ENCODE results near the gene DGKZ.

The DGKZ gene

GRCh38 chr11:46385169-46386004 is 38.1 kb downstream of the DGKZ start:
- H3K9me3 ChIP-seq (ENCODE audit: insufficient read depth, low read depth, low read length), result no peaks in the 10 kb centered on the region
- no peaks in the 10 kb centered on the region for H3K36me3 ChIP-seq (ENCODE audit: insufficient read depth, low read length)
- H3K4me3 ChIP-seq (ENCODE audit: low read length, poor library complexity, severe bottlenecking), result no peak overlapping the region
- H3K27me3 ChIP-seq (ENCODE audit: insufficient read depth, low read length, poor library complexity, severe bottlenecking), result no peaks in the 10 kb centered on the region
- peaks cover 3% of the 10 kb centered on the region for H4K20me1 ChIP-seq (ENCODE audit: insufficient read depth, low read length, poor library complexity, severe bottlenecking)
- no peak overlapping the region for H2AFZ ChIP-seq (ENCODE audit: low read length)
- H3K4me1 ChIP-seq (ENCODE audit: insufficient read depth, low read length, poor library complexity, severe bottlenecking), result peaks cover 9% of the 10 kb centered on the region
- no peaks in the 10 kb centered on the region for H3K9me2 ChIP-seq (replicated peaks; ENCODE audit: low read depth, low read length)
- no peaks in the 10 kb centered on the region for H3K79me2 ChIP-seq (ENCODE audit: insufficient read depth, low read length)
- no peaks in the 10 kb centered on the region for H3F3A ChIP-seq (ENCODE audit: low read depth)
- no peak overlapping the region for H3K4me2 ChIP-seq (ENCODE audit: low read depth, low read length, poor library complexity, severe bottlenecking)
- no peak overlapping the region for H3K9ac ChIP-seq (ENCODE audit: low read depth, low read length, poor library complexity, severe bottlenecking)
- TF ChIP-seq EZH2phosphoT487 (IDR thresholded peaks at IDR 0.05; ENCODE audit: borderline replicate concordance), result no peak
- no peak for TF ChIP-seq CTCF (conservative IDR thresholded peaks at IDR 0.05; ENCODE audit: low read length)

- no peak overlapping the region for H3K4me2 ChIP-seq (ENCODE audit: low read depth, low read length, poor library complexity, severe bottlenecking)
- no peaks in the 10 kb centered on the region for H4K20me1 ChIP-seq (ENCODE audit: insufficient read depth, low read length, poor library complexity, severe bottlenecking)
- H3K4me1 ChIP-seq (ENCODE audit: insufficient read depth, low read length, poor library complexity, severe bottlenecking), result peaks cover 9% of the 10 kb centered on the region
Observed at GRCh38 chr11:46386005-46386578, 38.8 kb downstream of the DGKZ start.

DNA sequence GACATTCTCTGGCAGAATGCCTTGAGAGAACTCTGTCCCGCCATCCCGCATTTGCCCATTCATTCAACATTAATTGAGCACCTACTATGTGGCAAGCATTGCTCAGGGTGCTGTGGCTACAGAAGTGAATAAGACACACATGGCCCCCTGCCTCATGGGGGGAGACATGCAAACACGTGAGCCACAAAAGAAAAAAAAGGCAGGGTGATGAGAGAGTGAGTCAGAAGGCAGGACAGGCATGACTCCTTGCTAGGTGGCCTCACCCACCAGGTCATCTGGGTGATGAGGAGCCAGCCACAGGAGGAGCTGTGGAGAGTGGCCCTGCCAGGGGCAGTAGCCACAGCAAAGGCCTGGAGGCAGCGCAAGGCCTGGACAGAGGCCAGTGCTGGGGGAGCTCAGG is 39.4 kb downstream of the DGKZ start:
- no peaks in the 10 kb centered on the region for H3F3A ChIP-seq (ENCODE audit: low read depth)
- no peaks in the 10 kb centered on the region for H3K9me3 ChIP-seq (ENCODE audit: insufficient read depth, low read depth, low read length)
- H3K4me1 ChIP-seq (ENCODE audit: insufficient read depth, low read length, poor library complexity, severe bottlenecking), result peaks cover 9% of the 10 kb centered on the region
- TF ChIP-seq CTCF (conservative IDR thresholded peaks at IDR 0.05; ENCODE audit: low read length), result no peak
- TF ChIP-seq EZH2phosphoT487 (IDR thresholded peaks at IDR 0.05; ENCODE audit: borderline replicate concordance), result no peak
- no peaks in the 10 kb centered on the region for H3K36me3 ChIP-seq (ENCODE audit: insufficient read depth, low read length)
- H3K4me2 ChIP-seq (ENCODE audit: low read depth, low read length, poor library complexity, severe bottlenecking), result no peak overlapping the region
- H3K79me2 ChIP-seq (ENCODE audit: insufficient read depth, low read length), result no peaks in the 10 kb centered on the region
- H3K9ac ChIP-seq (ENCODE audit: low read depth, low read length, poor library complexity, severe bottlenecking), result no peak overlapping the region
- H3K9me2 ChIP-seq (replicated peaks; ENCODE audit: low read depth, low read length), result no peaks in the 10 kb centered on the region
- no peak overlapping the region for H2AFZ ChIP-seq (ENCODE audit: low read length)
- H4K20me1 ChIP-seq (ENCODE audit: insufficient read depth, low read length, poor library complexity, severe bottlenecking), result no peaks in the 10 kb centered on the region
- no peak overlapping the region for H3K4me3 ChIP-seq (ENCODE audit: low read length, poor library complexity, severe bottlenecking)
- H3K27me3 ChIP-seq (ENCODE audit: insufficient read depth, low read length, poor library complexity, severe bottlenecking), result peaks cover 4% of the 10 kb centered on the region

More at GRCh38 chr11:46386005-46386578, 38.8 kb downstream of the DGKZ start:
- no peak for TF ChIP-seq EZH2phosphoT487 (IDR thresholded peaks at IDR 0.05; ENCODE audit: borderline replicate concordance)
- TF ChIP-seq CTCF (conservative IDR thresholded peaks at IDR 0.05; ENCODE audit: low read length), result no peak
- Histone ChIP-seq H3K79me2 (ENCODE audit: insufficient read depth, low read length) (no peaks in the 10 kb centered on the region), H3F3A (ENCODE audit: low read depth) (no peaks in the 10 kb centered on the region), H2AFZ (ENCODE audit: low read length) (no peak overlapping the region), H3K27me3 (ENCODE audit: insufficient read depth, low read length, poor library complexity, severe bottlenecking) (peaks cover 4% of the 10 kb centered on the region), H3K36me3 (ENCODE audit: insufficient read depth, low read length) (no peaks in the 10 kb centered on the region), H3K4me3 (ENCODE audit: low read length, poor library complexity, severe bottlenecking) (no peak overlapping the region), H3K9me3 (ENCODE audit: insufficient read depth, low read depth, low read length) (no peaks in the 10 kb centered on the region), H3K9me2 (replicated peaks; ENCODE audit: low read depth, low read length) (no peaks in the 10 kb centered on the region), H3K9ac (ENCODE audit: low read depth, low read length, poor library complexity, severe bottlenecking) (no peak overlapping the region)

Measured in Loucy (cell line).